Measurements from ENCODE around the gene UBTD2. TPM values are rescaled to one million over a fixed set of nuclear protein-coding genes. Genes with fewer than 3 reads are reported as not detected.

UBTD2 gene
- total and polyA plus RNA-seq, 2 experiments from 2014 or later = 17.9 to 46.3 TPM

DNA sequence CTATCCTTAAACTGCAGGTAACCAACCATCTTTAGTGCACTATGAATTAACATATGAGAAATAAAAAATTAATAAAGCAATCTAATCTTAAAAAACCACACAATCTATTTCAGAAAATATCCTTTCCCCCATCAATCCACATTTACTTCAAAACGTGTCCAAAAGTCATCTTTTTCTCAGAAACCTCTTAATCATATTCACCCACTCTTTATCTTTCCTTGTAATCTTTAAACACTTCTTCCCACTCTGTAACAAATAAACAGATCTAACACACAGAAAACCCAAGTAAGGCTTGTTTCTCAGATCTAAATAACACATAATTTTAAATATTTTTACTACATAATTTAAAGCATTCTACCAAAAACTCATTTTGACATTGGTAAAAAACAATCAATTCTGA lies 45.2 kb downstream of the UBTD2 start (continued):
- TF ChIP-seq, protein P1, sequence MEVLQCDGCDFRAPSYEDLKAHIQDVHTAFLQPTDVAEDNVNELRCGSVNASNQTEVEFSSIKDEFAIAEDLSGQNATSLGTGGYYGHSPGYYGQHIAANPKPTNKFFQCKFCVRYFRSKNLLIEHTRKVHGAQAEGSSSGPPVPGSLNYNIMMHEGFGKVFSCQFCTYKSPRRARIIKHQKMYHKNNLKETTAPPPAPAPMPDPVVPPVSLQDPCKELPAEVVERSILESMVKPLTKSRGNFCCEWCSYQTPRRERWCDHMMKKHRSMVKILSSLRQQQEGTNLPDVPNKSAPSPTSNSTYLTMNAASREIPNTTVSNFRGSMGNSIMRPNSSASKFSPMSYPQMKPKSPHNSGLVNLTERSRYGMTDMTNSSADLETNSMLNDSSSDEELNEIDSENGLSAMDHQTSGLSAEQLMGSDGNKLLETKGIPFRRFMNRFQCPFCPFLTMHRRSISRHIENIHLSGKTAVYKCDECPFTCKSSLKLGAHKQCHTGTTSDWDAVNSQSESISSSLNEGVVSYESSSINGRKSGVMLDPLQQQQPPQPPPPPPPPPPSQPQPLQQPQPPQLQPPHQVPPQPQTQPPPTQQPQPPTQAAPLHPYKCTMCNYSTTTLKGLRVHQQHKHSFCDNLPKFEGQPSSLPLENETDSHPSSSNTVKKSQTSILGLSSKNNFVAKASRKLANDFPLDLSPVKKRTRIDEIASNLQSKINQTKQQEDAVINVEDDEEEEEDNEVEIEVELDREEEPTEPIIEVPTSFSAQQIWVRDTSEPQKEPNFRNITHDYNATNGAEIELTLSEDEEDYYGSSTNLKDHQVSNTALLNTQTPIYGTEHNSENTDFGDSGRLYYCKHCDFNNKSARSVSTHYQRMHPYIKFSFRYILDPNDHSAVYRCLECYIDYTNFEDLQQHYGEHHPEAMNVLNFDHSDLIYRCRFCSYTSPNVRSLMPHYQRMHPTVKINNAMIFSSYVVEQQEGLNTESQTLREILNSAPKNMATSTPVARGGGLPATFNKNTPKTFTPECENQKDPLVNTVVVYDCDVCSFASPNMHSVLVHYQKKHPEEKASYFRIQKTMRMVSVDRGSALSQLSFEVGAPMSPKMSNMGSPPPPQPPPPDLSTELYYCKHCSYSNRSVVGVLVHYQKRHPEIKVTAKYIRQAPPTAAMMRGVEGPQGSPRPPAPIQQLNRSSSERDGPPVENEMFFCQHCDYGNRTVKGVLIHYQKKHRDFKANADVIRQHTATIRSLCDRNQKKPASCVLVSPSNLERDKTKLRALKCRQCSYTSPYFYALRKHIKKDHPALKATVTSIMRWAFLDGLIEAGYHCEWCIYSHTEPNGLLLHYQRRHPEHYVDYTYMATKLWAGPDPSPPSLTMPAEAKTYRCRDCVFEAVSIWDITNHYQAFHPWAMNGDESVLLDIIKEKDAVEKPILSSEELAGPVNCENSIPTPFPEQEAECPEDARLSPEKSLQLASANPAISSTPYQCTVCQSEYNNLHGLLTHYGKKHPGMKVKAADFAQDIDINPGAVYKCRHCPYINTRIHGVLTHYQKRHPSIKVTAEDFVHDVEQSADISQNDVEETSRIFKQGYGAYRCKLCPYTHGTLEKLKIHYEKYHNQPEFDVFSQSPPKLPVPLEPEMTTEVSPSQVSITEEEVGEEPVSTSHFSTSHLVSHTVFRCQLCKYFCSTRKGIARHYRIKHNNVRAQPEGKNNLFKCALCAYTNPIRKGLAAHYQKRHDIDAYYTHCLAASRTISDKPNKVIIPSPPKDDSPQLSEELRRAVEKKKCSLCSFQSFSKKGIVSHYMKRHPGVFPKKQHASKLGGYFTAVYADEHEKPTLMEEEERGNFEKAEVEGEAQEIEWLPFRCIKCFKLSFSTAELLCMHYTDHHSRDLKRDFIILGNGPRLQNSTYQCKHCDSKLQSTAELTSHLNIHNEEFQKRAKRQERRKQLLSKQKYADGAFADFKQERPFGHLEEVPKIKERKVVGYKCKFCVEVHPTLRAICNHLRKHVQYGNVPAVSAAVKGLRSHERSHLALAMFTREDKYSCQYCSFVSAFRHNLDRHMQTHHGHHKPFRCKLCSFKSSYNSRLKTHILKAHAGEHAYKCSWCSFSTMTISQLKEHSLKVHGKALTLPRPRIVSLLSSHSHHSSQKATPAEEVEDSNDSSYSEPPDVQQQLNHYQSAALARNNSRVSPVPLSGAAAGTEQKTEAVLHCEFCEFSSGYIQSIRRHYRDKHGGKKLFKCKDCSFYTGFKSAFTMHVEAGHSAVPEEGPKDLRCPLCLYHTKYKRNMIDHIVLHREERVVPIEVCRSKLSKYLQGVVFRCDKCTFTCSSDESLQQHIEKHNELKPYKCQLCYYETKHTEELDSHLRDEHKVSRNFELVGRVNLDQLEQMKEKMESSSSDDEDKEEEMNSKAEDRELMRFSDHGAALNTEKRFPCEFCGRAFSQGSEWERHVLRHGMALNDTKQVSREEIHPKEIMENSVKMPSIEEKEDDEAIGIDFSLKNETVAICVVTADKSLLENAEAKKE (CRISPR knock-in tag; IDR thresholded peaks at IDR 0.05) = no peak
- TF ChIP-seq NANOG (IDR thresholded peaks at IDR 0.05; ENCODE audit: borderline replicate concordance) = no peak
- TF ChIP-seq EZH2 (IDR thresholded peaks at IDR 0.05; ENCODE audit: low read depth, unreplicated experiment) = no peak

DNA sequence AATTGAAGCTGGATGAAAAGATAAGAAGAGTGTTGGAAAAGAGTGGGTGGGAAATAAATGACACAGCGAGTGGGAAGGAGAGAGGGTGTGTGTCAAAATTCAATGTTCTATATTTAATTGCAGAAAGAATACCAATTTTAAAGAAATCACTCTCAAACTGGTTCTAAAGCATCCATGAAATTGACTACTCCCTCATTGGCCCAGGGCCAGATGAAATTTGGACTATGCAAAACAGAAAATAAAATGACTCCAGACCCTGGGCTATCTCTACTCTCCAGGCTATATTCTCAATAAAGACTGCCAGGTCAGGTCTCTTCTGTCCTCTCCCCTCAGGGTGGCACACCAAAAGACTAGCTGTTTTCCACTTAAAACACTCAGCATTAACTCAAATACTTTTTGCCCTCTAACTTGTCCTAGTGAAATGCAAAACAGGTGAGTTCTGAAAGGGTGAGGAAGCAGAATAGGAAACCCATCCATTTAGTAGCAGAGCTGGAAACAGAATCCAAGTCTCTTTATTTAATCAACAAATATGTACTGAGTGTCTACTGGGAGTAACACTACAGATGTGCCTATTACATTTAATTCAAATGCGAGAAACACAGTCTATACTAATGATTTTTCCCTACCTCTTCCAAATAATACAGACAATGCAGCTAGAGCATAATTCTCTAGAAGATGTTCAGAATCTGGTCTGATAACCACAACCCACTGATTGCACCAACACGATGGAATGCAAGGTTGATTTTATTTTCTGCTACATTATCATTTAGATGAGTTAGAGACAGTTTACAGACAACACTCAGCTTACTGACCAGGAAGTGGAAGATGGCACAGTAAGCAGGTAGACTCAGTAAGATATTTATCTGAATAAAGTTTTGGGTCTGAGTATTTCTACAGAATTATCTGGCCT lies 47.5 kb downstream of the UBTD2 start:
- Mint-ChIP-seq H3K4me1 (peaks cover 33% of the 10 kb centered on the region), H3K27me3 (ENCODE audit: insufficient read depth, low read depth, poor library complexity) (peaks cover 6% of the 10 kb centered on the region), H3K36me3 (ENCODE audit: low read depth) (peaks cover 20% of the 10 kb centered on the region; the same call in 2 of the 3 replicates), H3K9me3 (no peaks in the 10 kb centered on the region), H3K4me3 (no peak overlapping the region), H3K27ac (peak overlapping the region; percentile 73)
- DNase-seq (ENCODE audit: low spot score) = no peak
- Histone ChIP-seq H3K9me2 (ENCODE audit: insufficient read depth) (no peaks in the 10 kb centered on the region), H3F3A (replicated peaks; ENCODE audit: low read depth) (peaks cover 3% of the 10 kb centered on the region; the same call in 1 of the 2 replicates), H3K4me3 (no peak overlapping the region), H2AFZ (no peak overlapping the region), H3K79me2 (replicated peaks; ENCODE audit: insufficient read depth) (peaks cover 70% of the 10 kb centered on the region), H3K27ac (ENCODE audit: low read depth) (no peak overlapping the region), H3K4me2 (peak overlapping the region; percentile 16; the same call in 1 of the 2 replicates), H4K20me1 (replicated peaks; ENCODE audit: insufficient read depth) (peaks cover 38% of the 10 kb centered on the region), H3K36me3 (ENCODE audit: insufficient read depth) (peaks cover 7% of the 10 kb centered on the region; the same call in 1 of the 2 replicates), H3K27me3 (ENCODE audit: insufficient read depth) (no peaks in the 10 kb centered on the region), H3K4me1 (ENCODE audit: insufficient read depth) (peaks cover 15% of the 10 kb centered on the region)
- TF ChIP-seq POLR2AphosphoS5 (IDR thresholded peaks at IDR 0.05; ENCODE audit: low read depth) = no peak
- TF ChIP-seq, protein P2, sequence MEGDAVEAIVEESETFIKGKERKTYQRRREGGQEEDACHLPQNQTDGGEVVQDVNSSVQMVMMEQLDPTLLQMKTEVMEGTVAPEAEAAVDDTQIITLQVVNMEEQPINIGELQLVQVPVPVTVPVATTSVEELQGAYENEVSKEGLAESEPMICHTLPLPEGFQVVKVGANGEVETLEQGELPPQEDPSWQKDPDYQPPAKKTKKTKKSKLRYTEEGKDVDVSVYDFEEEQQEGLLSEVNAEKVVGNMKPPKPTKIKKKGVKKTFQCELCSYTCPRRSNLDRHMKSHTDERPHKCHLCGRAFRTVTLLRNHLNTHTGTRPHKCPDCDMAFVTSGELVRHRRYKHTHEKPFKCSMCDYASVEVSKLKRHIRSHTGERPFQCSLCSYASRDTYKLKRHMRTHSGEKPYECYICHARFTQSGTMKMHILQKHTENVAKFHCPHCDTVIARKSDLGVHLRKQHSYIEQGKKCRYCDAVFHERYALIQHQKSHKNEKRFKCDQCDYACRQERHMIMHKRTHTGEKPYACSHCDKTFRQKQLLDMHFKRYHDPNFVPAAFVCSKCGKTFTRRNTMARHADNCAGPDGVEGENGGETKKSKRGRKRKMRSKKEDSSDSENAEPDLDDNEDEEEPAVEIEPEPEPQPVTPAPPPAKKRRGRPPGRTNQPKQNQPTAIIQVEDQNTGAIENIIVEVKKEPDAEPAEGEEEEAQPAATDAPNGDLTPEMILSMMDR (conservative IDR thresholded peaks at IDR 0.05; ENCODE audit: low read depth in 2 of 2) = no peak
- TF ChIP-seq STAT1 (IDR thresholded peaks at IDR 0.05; ENCODE audit: unreplicated experiment) = no peak
- TF ChIP-seq JUNB (IDR thresholded peaks at IDR 0.05; ENCODE audit: unreplicated experiment) = no peak
- TF ChIP-seq, protein P3, sequence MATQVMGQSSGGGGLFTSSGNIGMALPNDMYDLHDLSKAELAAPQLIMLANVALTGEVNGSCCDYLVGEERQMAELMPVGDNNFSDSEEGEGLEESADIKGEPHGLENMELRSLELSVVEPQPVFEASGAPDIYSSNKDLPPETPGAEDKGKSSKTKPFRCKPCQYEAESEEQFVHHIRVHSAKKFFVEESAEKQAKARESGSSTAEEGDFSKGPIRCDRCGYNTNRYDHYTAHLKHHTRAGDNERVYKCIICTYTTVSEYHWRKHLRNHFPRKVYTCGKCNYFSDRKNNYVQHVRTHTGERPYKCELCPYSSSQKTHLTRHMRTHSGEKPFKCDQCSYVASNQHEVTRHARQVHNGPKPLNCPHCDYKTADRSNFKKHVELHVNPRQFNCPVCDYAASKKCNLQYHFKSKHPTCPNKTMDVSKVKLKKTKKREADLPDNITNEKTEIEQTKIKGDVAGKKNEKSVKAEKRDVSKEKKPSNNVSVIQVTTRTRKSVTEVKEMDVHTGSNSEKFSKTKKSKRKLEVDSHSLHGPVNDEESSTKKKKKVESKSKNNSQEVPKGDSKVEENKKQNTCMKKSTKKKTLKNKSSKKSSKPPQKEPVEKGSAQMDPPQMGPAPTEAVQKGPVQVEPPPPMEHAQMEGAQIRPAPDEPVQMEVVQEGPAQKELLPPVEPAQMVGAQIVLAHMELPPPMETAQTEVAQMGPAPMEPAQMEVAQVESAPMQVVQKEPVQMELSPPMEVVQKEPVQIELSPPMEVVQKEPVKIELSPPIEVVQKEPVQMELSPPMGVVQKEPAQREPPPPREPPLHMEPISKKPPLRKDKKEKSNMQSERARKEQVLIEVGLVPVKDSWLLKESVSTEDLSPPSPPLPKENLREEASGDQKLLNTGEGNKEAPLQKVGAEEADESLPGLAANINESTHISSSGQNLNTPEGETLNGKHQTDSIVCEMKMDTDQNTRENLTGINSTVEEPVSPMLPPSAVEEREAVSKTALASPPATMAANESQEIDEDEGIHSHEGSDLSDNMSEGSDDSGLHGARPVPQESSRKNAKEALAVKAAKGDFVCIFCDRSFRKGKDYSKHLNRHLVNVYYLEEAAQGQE (IDR thresholded peaks at IDR 0.05; ENCODE audit: unreplicated experiment) = no peak
- no peak for TF ChIP-seq NANOG (IDR thresholded peaks at IDR 0.05; ENCODE audit: borderline replicate concordance)
- no peak for TF ChIP-seq EZH2 (IDR thresholded peaks at IDR 0.05; ENCODE audit: low read depth, unreplicated experiment)
- no peak for TF ChIP-seq EZH2phosphoT487 (IDR thresholded peaks at IDR 0.05; ENCODE audit: unreplicated experiment)
- no peak for TF ChIP-seq CREB1 (CRISPR knock-in tag; IDR thresholded peaks at IDR 0.05; ENCODE audit: low read depth)
- TF ChIP-seq ZNF114 (CRISPR knock-in tag; IDR thresholded peaks at IDR 0.05) = no peak
- no peak for ATAC-seq

Measured in GM23338 (cell line).